ENCODE data around the gene PAF1.
"Not testable (repeated sequence)": the region's sequence is repeated elsewhere in the genome, so short reads cannot be mapped to it uniquely, and the experiment has no call there.

PAF1 gene

GRCh38 chr19:39385629-39386411 is 5.1 kb downstream of the PAF1 start:
- in situ Hi-C loops (cut with MboI; ENCODE audit: low sequenced_read_pairs), result no loop called here

GRCh38 chr19:39384839-39385568 is 5.9 kb downstream of the PAF1 start:
- in situ Hi-C loops (cut with MboI; ENCODE audit: low sequenced_read_pairs), result no loop called here

DNA sequence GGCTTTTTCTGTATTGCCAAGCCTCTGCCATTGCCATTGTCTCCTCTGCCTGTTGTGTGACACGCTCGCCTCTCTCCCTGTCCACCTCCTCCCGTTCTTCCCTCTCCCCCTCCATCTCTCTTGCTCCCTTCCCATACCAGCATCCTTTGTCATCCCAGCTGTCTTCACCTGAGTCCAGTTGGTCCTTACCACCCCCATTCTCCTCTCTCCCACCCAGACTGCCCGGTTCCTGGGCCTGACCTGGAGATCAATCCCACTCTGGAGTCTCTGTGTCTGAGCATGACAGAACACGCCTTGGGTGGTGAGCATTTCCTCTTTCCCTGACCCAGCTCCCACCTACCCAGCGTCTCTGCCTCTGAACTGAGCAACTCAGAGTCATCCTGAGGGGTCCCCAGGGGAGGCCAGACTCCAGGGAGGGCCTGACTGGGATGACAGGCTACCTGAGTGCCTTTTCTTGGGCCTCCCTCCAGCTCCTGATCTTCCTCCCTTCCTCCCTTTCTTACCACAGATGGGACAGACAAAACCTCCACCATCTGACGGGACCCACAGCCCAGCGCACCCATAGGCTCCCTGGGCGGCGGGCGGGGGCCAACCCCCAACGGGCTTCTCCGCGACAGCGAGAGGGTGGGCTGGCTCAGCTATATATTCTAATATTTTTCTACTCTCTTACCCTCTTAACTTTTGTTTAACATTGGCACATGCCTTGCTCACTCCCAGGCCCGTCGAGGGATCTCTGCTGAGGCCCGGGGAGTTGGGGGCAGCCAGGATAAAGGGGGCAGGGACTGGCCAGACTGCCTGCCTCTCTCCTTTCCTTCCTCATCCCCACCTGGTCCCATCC is 7.7 kb downstream of the PAF1 start:
- in situ Hi-C loops (cut with MboI; ENCODE audit: low sequenced_read_pairs), result no loop called here

DNA sequence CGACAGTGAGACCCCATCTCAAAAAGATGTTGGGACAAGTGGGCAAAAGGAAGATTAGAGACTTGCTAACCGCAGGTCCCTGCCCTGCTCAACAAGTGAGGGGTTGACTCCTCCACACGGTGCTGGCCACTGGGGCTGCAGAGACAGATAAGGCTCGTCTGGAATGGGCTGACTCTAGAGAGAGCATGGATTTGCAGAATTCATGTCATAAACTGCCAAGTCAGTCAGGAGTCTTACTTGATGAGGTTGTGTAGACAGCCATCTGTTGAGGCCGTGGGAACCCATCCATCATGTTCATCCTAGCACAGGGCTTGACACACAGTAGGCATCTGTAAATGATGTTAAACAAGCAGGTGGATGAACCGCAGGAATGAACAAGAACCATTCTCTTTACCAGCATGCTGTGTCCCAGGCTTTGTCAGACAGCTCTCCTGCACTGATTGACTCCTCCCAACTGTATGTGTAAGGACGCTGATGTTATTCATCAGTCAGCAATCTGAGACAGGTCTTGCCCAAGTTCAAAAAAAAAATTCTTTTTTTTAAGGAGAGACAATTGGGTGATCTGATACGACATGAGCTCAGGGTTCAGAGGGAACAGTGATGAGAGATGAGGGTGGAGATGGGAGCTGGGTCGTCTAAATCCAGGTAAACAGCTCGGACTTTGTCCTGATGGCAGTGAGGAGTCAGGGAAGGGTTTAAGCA is 8.8 kb downstream of the PAF1 start:
- in situ Hi-C loops (cut with MboI; ENCODE audit: low sequenced_read_pairs), result no loop called here

DNA sequence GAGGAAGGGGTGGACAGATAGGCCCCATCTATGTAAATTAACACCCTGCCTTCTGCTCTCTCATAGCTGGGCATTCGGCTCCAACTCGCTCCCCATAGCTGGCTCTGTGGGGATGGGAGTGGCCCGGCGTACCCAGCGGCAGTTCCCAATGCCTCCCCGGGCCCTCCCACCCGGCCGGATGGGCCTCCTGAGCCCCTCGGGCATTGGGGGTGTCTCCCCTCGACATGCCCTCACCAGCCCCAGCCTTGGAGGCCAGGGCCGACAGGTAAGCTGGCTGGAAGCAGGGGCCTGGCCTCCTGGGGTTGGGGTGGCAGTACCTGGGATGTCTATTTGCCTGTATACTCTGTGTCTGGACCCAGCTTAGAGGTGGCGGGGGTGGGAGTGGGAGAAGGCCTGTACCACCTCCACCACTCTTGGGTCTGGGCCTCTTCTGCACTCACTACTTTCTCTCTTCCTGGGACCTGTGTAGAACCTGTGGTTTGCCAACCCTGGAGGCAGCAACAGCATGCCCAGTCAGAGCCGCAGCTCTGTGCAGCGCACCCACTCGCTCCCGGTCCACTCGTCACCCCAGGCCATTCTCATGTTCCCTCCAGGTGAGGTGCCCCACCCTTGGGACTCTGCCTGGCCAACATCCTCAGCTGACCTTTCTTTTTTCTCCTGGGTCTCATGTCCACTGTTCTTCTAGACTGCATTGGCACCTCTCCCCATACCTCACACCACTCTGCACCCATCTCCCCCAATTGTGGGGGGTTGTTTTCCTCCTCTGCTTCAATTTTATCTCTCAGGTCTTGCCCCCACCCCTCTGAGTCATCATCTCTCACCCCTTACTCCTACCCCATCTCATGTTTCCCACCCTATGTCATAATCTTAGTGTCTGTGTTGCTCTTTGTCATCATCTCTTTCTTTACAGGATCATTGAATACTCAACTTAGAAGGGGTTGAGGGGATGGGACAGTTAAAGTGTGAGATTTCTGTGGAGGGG is 10.1 kb downstream of the PAF1 start:
- in situ Hi-C loops (cut with MboI; ENCODE audit: low sequenced_read_pairs), result no loop called here

- in situ Hi-C loops (cut with MboI; ENCODE audit: low sequenced_read_pairs), result no loop called here
These were observed 11.0 kb downstream of the PAF1 start for GRCh38 chr19:39379865-39380396.

DNA sequence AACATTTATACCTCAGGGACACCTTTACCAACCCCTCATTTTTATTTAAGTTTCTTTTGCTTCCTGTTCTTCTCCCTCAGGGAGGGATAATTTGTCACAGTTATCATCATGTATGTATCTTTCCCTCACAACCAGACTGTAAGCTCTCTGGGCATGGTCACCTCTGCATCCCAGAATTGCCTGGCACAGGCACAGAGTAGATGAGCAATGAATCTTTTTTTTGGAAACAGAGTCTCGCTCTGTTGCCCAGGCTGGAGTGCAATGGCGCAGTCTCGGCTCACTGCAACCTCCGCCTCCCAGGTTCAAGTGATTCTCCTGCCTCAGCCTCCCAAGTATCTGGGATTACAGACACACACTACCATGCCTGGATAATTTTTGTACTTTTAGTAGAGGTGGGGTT is 11.5 kb downstream of the PAF1 start:
- in situ Hi-C loops (cut with MboI; ENCODE audit: low sequenced_read_pairs), result not testable (repeated sequence)

DNA sequence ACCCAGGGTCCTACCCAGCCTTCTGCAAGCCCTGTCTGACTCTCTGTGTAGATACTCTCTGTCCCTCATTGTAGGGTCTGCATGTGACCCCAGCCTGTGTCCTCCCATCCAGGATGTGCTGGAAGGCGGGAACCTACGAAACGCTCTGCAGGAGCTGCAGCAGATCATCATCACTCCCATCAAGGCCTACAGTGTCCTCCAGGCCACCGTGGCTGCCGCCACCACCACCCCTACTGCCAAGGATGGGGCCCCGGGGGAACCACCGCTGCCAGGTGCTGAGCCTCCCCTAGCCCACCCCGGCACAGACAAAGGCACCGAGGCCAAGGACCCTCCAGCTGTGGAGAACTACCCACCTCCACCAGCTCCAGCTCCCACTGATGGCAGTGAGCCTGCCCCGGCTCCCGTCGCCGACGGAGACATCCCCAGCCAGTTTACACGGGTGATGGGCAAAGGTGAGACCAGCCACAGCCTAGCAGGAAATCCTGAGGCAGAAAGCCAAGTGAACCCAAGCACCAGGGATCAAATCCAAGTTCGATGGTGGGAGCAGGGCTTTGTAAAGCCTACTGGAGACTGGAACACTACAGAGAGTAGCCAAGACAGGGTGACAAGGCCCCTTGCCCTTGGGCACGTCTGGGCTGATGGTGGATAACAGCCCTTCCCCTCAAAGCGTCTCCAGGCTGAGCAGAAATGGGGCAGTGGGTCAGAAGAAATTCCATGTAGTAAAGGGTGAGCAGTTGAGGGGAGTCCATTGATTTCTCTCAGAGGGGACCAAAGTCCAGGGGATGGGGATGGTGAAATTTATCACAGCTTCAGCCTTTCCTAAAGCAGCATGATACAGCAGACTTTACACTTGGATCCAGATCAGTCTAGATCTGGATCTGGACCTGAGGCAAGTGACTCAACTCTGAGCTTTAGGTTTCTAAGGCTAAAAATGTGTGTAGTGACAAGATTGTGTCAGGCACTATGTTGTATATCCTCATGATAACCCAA is 13.2 kb downstream of the PAF1 start:
- in situ Hi-C loops (cut with MboI; ENCODE audit: low sequenced_read_pairs), result no loop called here

DNA sequence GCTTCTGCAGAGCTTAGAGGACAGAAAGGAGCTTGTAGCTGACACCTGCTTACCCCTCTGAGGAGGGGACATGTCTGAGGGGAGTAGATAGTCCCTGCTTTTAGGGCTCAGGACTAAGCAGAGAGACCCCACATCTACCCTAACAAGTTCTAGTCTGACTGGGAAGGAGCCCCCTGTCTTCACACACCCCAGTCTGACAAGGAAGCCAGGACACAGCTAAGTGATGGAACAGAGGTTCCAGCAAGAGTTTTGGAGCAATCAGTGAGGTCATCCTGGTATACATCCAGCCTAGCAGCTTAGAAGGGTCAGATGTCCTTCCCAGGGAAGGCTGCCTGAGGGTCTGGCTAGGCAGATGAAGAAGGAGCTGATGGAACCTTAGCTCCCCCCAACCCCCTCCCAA is 15.0 kb downstream of the PAF1 start:
- in situ Hi-C loops (cut with MboI; ENCODE audit: low sequenced_read_pairs), result no loop called here

GRCh38 chr19:39372941-39373340 is 18.0 kb downstream of the PAF1 start:
- in situ Hi-C loops (cut with MboI; ENCODE audit: low sequenced_read_pairs), result no loop called here

DNA sequence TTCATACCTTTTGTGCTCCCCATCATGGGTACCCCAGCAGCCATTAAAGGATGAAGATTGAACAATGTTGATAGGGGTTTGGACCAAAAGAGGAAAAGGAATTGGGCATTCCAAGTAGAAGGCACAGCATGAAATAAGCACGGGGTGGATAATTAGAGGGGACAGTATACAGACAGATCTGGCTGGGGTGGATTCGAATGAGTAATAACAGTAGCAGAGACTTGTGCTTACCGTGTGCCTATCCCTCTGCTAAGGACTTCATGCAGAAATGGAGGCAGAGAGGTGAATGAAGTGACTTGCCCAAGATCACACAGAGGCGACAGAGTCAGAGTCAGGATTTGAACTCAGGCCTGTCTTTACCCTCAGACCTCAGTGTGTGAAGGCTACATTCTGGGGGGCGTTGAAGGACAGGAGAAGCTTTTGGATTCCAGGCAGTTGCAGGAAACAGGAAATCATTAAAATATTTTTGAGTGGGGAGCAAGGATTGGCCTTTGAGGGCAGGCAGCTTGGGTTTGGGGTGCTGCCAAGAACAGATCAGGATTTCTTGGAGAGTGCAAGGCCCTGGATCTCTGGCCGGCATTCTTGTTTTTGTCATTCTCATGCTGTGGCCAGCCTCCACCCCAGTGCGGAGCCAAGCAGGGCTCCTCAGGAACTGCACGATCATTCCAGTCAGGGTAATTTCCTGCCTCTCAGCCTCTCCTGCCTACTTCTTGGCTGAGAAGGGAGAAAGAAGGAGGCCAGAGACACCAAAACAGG is 18.7 kb downstream of the PAF1 start:
- in situ Hi-C loops (cut with MboI; ENCODE audit: low sequenced_read_pairs), result no loop called here

DNA sequence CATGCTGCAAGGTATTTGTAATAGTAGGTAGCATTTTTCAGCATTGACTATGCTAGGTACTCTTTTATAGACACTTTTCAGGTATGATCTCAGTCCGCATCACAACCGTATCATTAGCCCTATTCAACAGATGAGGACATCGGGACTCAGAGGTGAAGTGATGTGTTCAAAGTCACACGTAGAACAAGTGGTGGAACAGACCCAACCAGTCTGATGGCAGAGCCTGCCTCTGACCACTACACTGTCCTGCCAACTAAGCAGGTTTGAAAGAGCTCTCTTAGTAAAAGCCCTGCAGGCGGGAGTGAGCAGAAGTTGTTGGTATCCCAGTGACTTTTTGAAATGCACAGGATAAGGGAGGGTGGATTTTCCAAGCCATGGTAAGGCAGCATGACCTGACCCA is 20.2 kb downstream of the PAF1 start:
- in situ Hi-C loops (cut with MboI; ENCODE audit: low sequenced_read_pairs), result no loop called here

GRCh38 chr19:39369200-39369599 is 21.7 kb downstream of the PAF1 start:
- in situ Hi-C loops (cut with MboI; ENCODE audit: low sequenced_read_pairs), result no loop called here

GRCh38 chr19:39365531-39365930 is 25.4 kb downstream of the PAF1 start:
- in situ Hi-C loops (cut with MboI; ENCODE audit: low sequenced_read_pairs), result no loop called here

DNA sequence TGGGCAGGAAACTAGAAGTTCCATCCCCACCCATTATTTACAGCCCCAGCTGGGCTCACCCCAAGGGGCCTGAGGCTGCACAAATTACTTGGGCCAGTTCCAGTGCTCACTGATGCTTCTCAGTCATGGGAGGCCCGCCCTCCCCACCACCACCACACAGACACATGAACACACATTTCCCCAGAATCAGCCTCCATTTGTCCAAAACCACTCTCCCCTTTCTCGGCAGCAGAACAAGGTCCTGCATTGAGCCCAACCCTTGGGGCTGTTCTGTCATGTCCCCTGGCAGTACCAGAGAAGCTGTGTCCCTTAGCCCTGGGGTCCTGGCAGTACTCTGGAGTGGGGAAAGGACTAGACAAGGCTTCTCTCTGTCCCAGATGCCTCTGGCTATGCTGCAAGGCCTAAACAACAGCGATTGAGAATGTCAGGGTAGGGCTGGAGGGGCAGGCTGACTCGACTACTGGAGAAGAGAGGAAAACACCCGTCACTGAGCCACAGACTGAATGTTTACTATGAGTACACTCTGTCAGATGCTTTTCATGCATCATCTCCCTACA is 26.9 kb downstream of the PAF1 start:
- in situ Hi-C loops (cut with MboI; ENCODE audit: low sequenced_read_pairs), result no loop called here

DNA sequence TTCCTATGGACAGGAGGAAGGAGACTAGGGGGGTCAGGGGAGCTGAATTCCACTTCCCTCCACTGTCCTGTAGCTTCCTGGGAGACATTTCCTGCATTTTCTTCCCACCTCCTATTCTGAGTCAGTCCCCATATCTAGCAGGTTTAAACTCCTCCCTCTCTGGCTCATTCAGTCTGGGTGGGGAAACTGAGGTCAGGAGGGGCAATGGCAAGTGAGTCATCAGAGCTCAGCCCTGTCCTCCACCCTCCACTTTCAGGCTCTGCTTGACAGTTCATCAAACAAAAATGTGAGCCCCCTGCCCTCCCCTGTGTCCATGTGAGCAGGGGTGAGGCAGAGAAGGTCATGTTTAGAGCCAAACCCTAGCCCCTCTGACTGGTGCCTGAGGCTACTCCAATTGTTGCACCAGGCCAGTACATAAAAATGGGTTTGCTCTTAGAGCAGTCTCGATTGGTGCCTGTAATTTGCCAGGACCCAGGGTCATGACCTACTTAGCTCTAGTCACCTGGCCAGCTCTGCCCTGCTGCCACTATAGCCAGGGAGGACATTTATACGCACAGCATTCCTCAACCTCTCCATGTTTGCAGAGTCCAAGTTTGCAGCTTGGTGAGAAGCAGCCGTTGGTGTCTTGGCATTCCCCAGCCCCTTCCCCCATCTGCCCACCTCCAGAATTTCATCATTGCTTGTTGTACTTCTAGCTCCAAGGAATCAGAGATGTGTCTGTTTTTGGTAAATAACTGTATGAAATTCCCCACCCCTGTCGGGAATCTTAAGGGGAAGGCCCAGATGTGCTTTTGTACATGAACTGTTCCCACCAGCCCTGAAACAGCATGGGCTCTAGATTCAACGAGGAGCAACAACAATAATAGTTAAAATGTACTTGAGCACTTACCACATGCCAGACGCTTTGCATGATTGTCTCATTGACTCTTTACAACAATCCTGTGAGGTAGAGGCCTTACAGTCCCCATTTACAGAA is 27.9 kb downstream of the PAF1 start:
- in situ Hi-C loops (cut with MboI; ENCODE audit: low sequenced_read_pairs), result no loop called here
